Renal pelvis (tissue), 4 donors: ENCODE data around the gene POU5F2. TPM values are rescaled to one million over a fixed set of nuclear protein-coding genes. Genes with fewer than 3 reads are reported as not detected.

Experiments
- DNase-seq: peaks from one replicate; pipeline ENCODE4 v3.0.0-alpha.2; 2013
- polyA plus RNA-seq, 3 donors: library from polyadenylated mRNA; unstranded; fragments of 120-200 nt; gene quantifications; one replicate each; pipeline ENCODE4 v1.2.1, GENCODE V29; 2013; ENCODE audit not compliant: insufficient read length in 3 of 3

Gene POU5F2
- polyA plus RNA-seq, 3 donors: 0.04 to 0.10 (median 0.06) TPM

GRCh38 chr5:93721511-93721910 is 19.9 kb downstream of the POU5F2 start:
- DNase-seq: no peak

- DNase-seq: no peak
These were observed 20.3 kb downstream of the POU5F2 start for GRCh38 chr5:93721071-93721470.

- no peak for DNase-seq
These were observed 24.2 kb downstream of the POU5F2 start for GRCh38 chr5:93717162-93717561.

GRCh38 chr5:93716453-93716852 is 24.9 kb downstream of the POU5F2 start:
- DNase-seq: no peak

- no peak for DNase-seq
These were observed 25.6 kb downstream of the POU5F2 start for GRCh38 chr5:93715761-93716160.

- no peak for DNase-seq
These were observed 26.1 kb downstream of the POU5F2 start for GRCh38 chr5:93715327-93715726.

- no peak for DNase-seq
These were observed 33.0 kb downstream of the POU5F2 start for GRCh38 chr5:93708442-93708841.

GRCh38 chr5:93705896-93706295 is 35.5 kb downstream of the POU5F2 start:
- no peak for DNase-seq

GRCh38 chr5:93704996-93705395 is 36.4 kb downstream of the POU5F2 start:
- no peak for DNase-seq

- DNase-seq: no peak
These were observed 49.4 kb downstream of the POU5F2 start for GRCh38 chr5:93691997-93692396.

Other genes starting within 250 kb of the POU5F2 start
- 10 to 100 TPM; 46.5 to 53.4 (median 52.5) TPM for gene NR2F1-AS1, start 160.4 kb downstream of the POU5F2 start, polyA plus RNA-seq
- 100 to 1,000 TPM; 199 to 295 (median 248) TPM for gene NR2F1, start 158.4 kb downstream of the POU5F2 start, polyA plus RNA-seq